Measurements from ENCODE around the gene PI4K2B.

DNA sequence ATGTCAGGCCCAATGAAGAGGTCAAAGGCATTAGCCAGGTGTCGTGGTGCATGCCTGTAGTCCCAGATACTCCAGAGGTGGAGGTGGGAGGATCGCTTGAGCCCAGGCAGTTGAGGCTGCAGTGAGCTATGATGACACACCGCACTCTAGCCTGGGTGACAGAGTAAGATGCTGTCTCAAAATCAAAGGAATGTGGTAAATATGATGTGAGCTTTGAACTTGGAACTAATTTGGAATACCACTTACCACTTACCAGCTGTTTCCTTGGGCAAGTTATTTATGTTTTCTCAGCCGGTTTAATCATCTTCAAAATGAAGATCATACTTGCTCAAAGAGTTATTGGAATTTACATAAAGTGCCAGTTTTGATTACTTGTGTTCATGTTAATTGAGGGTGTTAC is 49.8 kb upstream of the PI4K2B start:
- TF ChIP-seq, protein P1, sequence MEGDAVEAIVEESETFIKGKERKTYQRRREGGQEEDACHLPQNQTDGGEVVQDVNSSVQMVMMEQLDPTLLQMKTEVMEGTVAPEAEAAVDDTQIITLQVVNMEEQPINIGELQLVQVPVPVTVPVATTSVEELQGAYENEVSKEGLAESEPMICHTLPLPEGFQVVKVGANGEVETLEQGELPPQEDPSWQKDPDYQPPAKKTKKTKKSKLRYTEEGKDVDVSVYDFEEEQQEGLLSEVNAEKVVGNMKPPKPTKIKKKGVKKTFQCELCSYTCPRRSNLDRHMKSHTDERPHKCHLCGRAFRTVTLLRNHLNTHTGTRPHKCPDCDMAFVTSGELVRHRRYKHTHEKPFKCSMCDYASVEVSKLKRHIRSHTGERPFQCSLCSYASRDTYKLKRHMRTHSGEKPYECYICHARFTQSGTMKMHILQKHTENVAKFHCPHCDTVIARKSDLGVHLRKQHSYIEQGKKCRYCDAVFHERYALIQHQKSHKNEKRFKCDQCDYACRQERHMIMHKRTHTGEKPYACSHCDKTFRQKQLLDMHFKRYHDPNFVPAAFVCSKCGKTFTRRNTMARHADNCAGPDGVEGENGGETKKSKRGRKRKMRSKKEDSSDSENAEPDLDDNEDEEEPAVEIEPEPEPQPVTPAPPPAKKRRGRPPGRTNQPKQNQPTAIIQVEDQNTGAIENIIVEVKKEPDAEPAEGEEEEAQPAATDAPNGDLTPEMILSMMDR (IDR thresholded peaks at IDR 0.05; ENCODE audit: low read depth, low read length, poor library complexity, severe bottlenecking), result no peak
- no peak for TF ChIP-seq EZH2phosphoT487 (IDR thresholded peaks at IDR 0.05; ENCODE audit: borderline replicate concordance, low read length)

All from DOHH2 (cell line).